H1 (cell line): ENCODE data around the gene MYOG.

Experiments used
- CTCF ChIP-seq, 3 experiments: IDR thresholded peaks; 1 replicate in 2 of 3; 2 replicates in 1 of 3; pipeline versions ENCODE4 v1.5.1 to v1.6.1; 2011; ENCODE audit warnings: low read length in 3 of 3, mild to moderate bottlenecking in 3 of 3, inconsistent platforms in 2 of 3, low read depth in 1 of 3, moderate library complexity in 1 of 3; ENCODE audit not compliant: insufficient read depth in 1 of 3; ENCODE audit errors: control extremely low read depth in 1 of 3
- EZH2 ChIP-seq: fragments of 200-600 bp; sonication (generic); IDR thresholded peaks from 2 replicates; pipeline ENCODE4 v1.7.1; 2012; ENCODE audit warnings: low read depth, mild to moderate bottlenecking, moderate library complexity, low read length, inconsistent platforms; ENCODE audit not compliant: severe bottlenecking
- HDAC2 ChIP-seq, 2 experiments: fragments of 300-600 bp in 1 of 2; sonication (generic) in 1 of 2; IDR thresholded peaks; 2 replicates each; pipeline ENCODE4 v1.6.1; 2011 to 2012; ENCODE audit warnings: low read depth in 2 of 2, low read length in 2 of 2, mild to moderate bottlenecking in 2 of 2, moderate library complexity in 2 of 2, borderline replicate concordance in 1 of 2, inconsistent platforms in 1 of 2
- NRF1 ChIP-seq: IDR thresholded peaks from 2 replicates; pipeline ENCODE4 v1.6.1; 2011; ENCODE audit warnings: mild to moderate bottlenecking, low read depth, low read length, improper control_type of control experiment
- POLR2A ChIP-seq, 2 experiments: IDR thresholded peaks; 1 replicate in 1 of 2; 2 replicates in 1 of 2; pipeline ENCODE4 v1.6.1; 2011; ENCODE audit warnings: low read depth in 2 of 2, low read length in 2 of 2, mild to moderate bottlenecking in 2 of 2; ENCODE audit errors: control extremely low read depth in 1 of 2
- RNF2 ChIP-seq: fragments of 200-900, 300-1000 bp; sonication (generic); IDR thresholded peaks from 2 replicates; pipeline ENCODE4 v1.7.1; 2016; ENCODE audit warnings: borderline replicate concordance, low read depth, mild to moderate bottlenecking, antibody characterized with exemption, low read length; ENCODE audit not compliant: poor library complexity, severe bottlenecking; ENCODE audit errors: missing control alignments
- SAP30 ChIP-seq: fragments of 300-600 bp; sonication (generic); IDR thresholded peaks from 2 replicates; pipeline ENCODE4 v1.7.1; 2012; ENCODE audit warnings: low read length, moderate library complexity, mild to moderate bottlenecking, inconsistent platforms; ENCODE audit not compliant: insufficient read depth, insufficient replicate concordance
- SP1 ChIP-seq: IDR thresholded peaks from 2 replicates; pipeline ENCODE4 v1.6.1; 2011; ENCODE audit warnings: low read depth, low read length
- YY1 ChIP-seq: IDR thresholded peaks from 2 replicates; pipeline ENCODE4 v1.6.1; 2011; ENCODE audit warnings: low read depth, mild to moderate bottlenecking, low read length
- TF ChIP-seq, protein P1 (sequence below): IDR thresholded peaks from 2 replicates; pipeline ENCODE4 v1.6.1; 2012; ENCODE audit warnings: inconsistent platforms

DNA sequence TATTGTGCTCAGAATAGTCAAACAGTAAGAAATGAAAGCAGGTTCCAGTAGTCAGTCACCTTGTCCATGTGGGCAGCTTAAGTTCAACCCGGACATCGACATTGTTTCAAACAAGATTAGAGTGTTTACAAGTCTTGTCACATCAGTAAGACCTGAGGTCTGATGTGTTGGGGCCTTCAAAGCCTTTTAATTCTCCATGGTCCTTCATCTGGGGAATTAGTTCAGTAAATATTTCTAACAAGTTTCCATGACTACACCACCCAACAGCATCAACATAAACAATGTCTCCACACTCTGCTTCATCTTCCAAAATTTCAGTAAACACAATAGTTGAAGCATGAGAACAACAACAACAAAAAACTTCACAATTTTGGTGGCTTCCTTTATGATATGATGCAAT is 26.7 kb upstream of the MYOG start:
- no peak for TF ChIP-seq EZH2
- TF ChIP-seq NRF1 = no peak
- no peak for TF ChIP-seq POLR2A (IDR thresholded peaks at IDR 0.05; ENCODE audit: control extremely low read depth in 1 of 2, low read depth in 2 of 2, low read length in 2 of 2)
- no peak for TF ChIP-seq YY1
- TF ChIP-seq CTCF (IDR thresholded peaks at IDR 0.05; ENCODE audit: control extremely low read depth in 1 of 3, insufficient read depth in 1 of 3, low read depth in 1 of 3, low read length in 3 of 3) = no peak
- TF ChIP-seq, protein P1, sequence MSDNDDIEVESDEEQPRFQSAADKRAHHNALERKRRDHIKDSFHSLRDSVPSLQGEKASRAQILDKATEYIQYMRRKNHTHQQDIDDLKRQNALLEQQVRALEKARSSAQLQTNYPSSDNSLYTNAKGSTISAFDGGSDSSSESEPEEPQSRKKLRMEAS = no peak
- no peak for TF ChIP-seq SAP30
- no peak for TF ChIP-seq RNF2
- no peak for TF ChIP-seq SP1
- TF ChIP-seq HDAC2 (IDR thresholded peaks at IDR 0.05; ENCODE audit: borderline replicate concordance in 1 of 2, low read depth in 2 of 2, low read length in 2 of 2) = no peak
